ENCODE results near the gene NHP2.

DNA sequence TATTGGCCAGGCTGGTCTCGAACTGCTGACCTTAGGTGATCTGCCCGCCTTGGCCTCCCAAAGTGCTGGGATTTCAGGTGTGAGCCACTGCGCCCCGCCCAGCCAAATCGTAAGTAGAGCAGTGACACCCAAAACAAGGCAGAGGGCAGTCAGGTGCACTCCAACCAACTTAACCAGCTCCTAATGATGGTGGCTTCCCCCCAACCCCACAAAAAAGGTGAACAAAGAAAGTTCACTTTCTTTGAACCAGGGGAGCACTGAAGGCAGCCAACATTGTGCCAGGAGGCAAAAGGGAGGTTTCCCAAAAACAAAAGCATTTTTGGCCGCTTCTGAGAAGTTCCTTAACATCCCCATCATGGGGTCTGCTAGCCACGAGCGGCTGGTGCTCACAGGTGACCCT lies 23.9 kb upstream of the NHP2 start:
- no peak for TF ChIP-seq POLR2A (IDR thresholded peaks at IDR 0.05)
- TF ChIP-seq, protein P1, sequence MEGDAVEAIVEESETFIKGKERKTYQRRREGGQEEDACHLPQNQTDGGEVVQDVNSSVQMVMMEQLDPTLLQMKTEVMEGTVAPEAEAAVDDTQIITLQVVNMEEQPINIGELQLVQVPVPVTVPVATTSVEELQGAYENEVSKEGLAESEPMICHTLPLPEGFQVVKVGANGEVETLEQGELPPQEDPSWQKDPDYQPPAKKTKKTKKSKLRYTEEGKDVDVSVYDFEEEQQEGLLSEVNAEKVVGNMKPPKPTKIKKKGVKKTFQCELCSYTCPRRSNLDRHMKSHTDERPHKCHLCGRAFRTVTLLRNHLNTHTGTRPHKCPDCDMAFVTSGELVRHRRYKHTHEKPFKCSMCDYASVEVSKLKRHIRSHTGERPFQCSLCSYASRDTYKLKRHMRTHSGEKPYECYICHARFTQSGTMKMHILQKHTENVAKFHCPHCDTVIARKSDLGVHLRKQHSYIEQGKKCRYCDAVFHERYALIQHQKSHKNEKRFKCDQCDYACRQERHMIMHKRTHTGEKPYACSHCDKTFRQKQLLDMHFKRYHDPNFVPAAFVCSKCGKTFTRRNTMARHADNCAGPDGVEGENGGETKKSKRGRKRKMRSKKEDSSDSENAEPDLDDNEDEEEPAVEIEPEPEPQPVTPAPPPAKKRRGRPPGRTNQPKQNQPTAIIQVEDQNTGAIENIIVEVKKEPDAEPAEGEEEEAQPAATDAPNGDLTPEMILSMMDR (IDR thresholded peaks at IDR 0.05): no peak

Measured in adrenal gland (tissue), 5 donors.